ENCODE results near the gene SCTR. TPM values are rescaled to one million over a fixed set of nuclear protein-coding genes. Genes with fewer than 3 reads are reported as not detected.

Gene SCTR
- total RNA-seq, 1 experiment from 2014 or later, result not detected

DNA sequence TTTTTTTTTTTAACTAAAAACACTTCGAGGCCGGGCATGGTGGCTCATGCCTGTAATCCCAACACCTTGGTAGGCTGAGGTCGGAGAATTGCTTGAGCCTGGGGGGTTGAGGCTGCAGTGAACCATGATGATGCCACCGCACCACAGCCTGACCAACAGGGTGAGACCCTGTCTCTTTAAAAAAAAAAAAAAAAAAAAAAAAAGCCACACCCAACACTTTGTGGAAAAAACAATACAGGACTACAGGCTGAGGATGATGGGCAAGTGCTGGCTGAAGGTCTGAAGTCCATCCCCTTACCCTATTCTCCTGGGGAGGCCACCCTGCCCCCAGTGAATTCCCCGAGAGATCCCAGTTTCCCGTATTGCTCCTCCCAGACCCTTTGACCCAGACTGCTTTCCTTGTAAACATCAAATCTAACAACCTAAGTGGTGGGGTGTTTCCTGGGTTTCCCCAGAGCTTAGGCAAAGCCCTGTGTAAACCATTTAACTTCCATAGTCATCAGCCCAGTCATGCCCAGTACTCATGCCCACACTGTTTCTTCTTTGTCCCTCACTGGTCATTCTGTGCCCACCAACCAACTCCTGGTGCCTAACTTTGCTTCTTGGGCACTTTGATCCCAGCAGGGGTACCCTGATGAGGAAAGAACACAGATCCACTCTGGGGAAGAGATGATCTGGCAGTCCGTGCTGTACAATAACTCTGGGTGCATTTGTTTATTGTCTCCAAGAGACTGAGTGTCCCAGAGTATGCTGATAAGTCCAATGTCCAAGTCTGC is 98.5 kb downstream of the SCTR start:
- TF ChIP-seq TCF7L2 (IDR thresholded peaks at IDR 0.05; ENCODE audit: low read depth, low read length), result no peak
- TF ChIP-seq, protein P1, sequence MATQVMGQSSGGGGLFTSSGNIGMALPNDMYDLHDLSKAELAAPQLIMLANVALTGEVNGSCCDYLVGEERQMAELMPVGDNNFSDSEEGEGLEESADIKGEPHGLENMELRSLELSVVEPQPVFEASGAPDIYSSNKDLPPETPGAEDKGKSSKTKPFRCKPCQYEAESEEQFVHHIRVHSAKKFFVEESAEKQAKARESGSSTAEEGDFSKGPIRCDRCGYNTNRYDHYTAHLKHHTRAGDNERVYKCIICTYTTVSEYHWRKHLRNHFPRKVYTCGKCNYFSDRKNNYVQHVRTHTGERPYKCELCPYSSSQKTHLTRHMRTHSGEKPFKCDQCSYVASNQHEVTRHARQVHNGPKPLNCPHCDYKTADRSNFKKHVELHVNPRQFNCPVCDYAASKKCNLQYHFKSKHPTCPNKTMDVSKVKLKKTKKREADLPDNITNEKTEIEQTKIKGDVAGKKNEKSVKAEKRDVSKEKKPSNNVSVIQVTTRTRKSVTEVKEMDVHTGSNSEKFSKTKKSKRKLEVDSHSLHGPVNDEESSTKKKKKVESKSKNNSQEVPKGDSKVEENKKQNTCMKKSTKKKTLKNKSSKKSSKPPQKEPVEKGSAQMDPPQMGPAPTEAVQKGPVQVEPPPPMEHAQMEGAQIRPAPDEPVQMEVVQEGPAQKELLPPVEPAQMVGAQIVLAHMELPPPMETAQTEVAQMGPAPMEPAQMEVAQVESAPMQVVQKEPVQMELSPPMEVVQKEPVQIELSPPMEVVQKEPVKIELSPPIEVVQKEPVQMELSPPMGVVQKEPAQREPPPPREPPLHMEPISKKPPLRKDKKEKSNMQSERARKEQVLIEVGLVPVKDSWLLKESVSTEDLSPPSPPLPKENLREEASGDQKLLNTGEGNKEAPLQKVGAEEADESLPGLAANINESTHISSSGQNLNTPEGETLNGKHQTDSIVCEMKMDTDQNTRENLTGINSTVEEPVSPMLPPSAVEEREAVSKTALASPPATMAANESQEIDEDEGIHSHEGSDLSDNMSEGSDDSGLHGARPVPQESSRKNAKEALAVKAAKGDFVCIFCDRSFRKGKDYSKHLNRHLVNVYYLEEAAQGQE (IDR thresholded peaks at IDR 0.05; ENCODE audit: insufficient read depth in 1 of 2, low read depth in 2 of 2, low read length in 1 of 2), result no peak
- TF ChIP-seq POLR2AphosphoS5 (IDR thresholded peaks at IDR 0.05; ENCODE audit: low read depth, low read length), result no peak
- TF ChIP-seq SIN3A (IDR thresholded peaks at IDR 0.05; ENCODE audit: borderline replicate concordance, insufficient read depth, low read depth, low read length), result no peak
- TF ChIP-seq, protein P2, sequence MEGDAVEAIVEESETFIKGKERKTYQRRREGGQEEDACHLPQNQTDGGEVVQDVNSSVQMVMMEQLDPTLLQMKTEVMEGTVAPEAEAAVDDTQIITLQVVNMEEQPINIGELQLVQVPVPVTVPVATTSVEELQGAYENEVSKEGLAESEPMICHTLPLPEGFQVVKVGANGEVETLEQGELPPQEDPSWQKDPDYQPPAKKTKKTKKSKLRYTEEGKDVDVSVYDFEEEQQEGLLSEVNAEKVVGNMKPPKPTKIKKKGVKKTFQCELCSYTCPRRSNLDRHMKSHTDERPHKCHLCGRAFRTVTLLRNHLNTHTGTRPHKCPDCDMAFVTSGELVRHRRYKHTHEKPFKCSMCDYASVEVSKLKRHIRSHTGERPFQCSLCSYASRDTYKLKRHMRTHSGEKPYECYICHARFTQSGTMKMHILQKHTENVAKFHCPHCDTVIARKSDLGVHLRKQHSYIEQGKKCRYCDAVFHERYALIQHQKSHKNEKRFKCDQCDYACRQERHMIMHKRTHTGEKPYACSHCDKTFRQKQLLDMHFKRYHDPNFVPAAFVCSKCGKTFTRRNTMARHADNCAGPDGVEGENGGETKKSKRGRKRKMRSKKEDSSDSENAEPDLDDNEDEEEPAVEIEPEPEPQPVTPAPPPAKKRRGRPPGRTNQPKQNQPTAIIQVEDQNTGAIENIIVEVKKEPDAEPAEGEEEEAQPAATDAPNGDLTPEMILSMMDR (IDR thresholded peaks at IDR 0.05), result no peak
- BruUV-seq (replicated peaks), result no TSS peak
- intact Hi-C loops (cut with micrococcal nuclease; ENCODE audit: unreplicated experiment), result no loop called here

DNA sequence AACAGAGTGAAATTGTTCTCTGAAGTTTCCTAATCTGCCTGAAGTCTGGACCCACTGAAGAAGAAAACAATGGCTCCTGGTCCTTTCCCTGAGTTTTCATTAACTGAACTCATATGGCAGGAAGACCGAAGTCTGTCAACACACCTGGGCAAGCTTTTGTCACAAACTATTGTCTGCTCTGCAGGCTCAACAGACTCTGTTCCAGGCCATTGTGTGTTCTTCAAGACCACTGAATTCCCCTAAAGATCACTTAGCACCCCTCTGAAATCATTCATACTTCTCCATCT is 99.2 kb downstream of the SCTR start:
- TF ChIP-seq, protein P2 (IDR thresholded peaks at IDR 0.05), result no peak
- no peak for TF ChIP-seq SIN3A (IDR thresholded peaks at IDR 0.05; ENCODE audit: borderline replicate concordance, insufficient read depth, low read depth, low read length)
- TF ChIP-seq POLR2AphosphoS5 (IDR thresholded peaks at IDR 0.05; ENCODE audit: low read depth, low read length), result no peak
- TF ChIP-seq, protein P1 (IDR thresholded peaks at IDR 0.05; ENCODE audit: insufficient read depth in 1 of 2, low read depth in 2 of 2, low read length in 1 of 2), result no peak
- TF ChIP-seq TCF7L2 (IDR thresholded peaks at IDR 0.05; ENCODE audit: low read depth, low read length), result no peak
- ATAC-seq, result no peak
- Histone ChIP-seq H3K4me3 (ENCODE audit: low read depth in 2 of 2, low read length in 2 of 2) (no peak overlapping the region), H3K9me3 (ENCODE audit: control insufficient read depth, insufficient read depth, low read depth, low read length) (no peaks in the 10 kb centered on the region), H3K36me3 (ENCODE audit: control insufficient read depth, insufficient read depth, low read length) (no peaks in the 10 kb centered on the region), H3K27ac (ENCODE audit: low read length) (no peak overlapping the region), H3K4me1 (ENCODE audit: control insufficient read depth, insufficient read depth, low read length) (no peaks in the 10 kb centered on the region), H3K27me3 (ENCODE audit: control insufficient read depth, insufficient read depth, low read length) (peaks cover 23% of the 10 kb centered on the region)
- intact Hi-C loops (cut with micrococcal nuclease; ENCODE audit: unreplicated experiment), result no loop called here
- in situ Hi-C loops (cut with HindIII; ENCODE audit: low pct_unique_long_range_greater_than_20kb, low sequenced_read_pairs), result no loop called here
- ChIA-PET CTCF (no interaction called here), POLR2A (no interaction called here)
- DNase-seq (ENCODE audit: low read depth, low spot score), result no peak
- no TSS peak for BruUV-seq (replicated peaks)

More for the DNA sequence above, 98.5 kb downstream of the SCTR start:
- no peak overlapping the region for H3K4me3 ChIP-seq (ENCODE audit: low read depth in 2 of 2, low read length in 2 of 2)
- H3K36me3 ChIP-seq (ENCODE audit: control insufficient read depth, insufficient read depth, low read length), result no peaks in the 10 kb centered on the region
- POLR2A ChIA-PET, result no interaction called here
- H3K27ac ChIP-seq (ENCODE audit: low read length), result no peak overlapping the region
- DNase-seq (ENCODE audit: low read depth, low spot score), result no peak
- peaks cover 23% of the 10 kb centered on the region for H3K27me3 ChIP-seq (ENCODE audit: control insufficient read depth, insufficient read depth, low read length)
- in situ Hi-C loops (cut with HindIII; ENCODE audit: low pct_unique_long_range_greater_than_20kb, low sequenced_read_pairs), result no loop called here
- H3K9me3 ChIP-seq (ENCODE audit: control insufficient read depth, insufficient read depth, low read depth, low read length), result no peaks in the 10 kb centered on the region
- H3K4me1 ChIP-seq (ENCODE audit: control insufficient read depth, insufficient read depth, low read length), result no peaks in the 10 kb centered on the region
- ATAC-seq, result no peak
- CTCF ChIA-PET, result interaction anchor here (0.7 kb wide), 1 partner anchor 38 kb away, joined by 11 read pairs; no protein-coding TSS in a partner anchor

Measured in Panc1 (cell line).